Measurements from ENCODE around the gene LRPAP1.

GRCh38 chr4:3518511-3518880 lies 13.7 kb downstream of the LRPAP1 start:
- TF ChIP-seq CTCF (IDR thresholded peaks at IDR 0.05; ENCODE audit: extremely low read depth in 1 of 2, insufficient read depth in 1 of 2, low read depth in 1 of 2, low read length in 2 of 2): no peak
- TF ChIP-seq EZH2 (IDR thresholded peaks at IDR 0.05; ENCODE audit: borderline replicate concordance, low read depth, low read length, severe bottlenecking): no peak
- TF ChIP-seq MAX (IDR thresholded peaks at IDR 0.05; ENCODE audit: insufficient read depth, insufficient read length): no peak
- no peak for TF ChIP-seq POLR2A (IDR thresholded peaks at IDR 0.05; ENCODE audit: low read depth, low read length)
- no peak for TF ChIP-seq POLR2AphosphoS5 (IDR thresholded peaks at IDR 0.05; ENCODE audit: insufficient read depth, low read depth, low read length)
- TF ChIP-seq MYC (IDR thresholded peaks at IDR 0.05; ENCODE audit: low read depth, low read length): no peak
- TF ChIP-seq FOS (IDR thresholded peaks at IDR 0.05; ENCODE audit: borderline replicate concordance, insufficient read depth, low read length): no peak
